CD8-positive, alpha-beta memory T cell (primary cell): ENCODE data around the gene PHF24. TPM values are rescaled to one million over a fixed set of nuclear protein-coding genes. Genes with fewer than 3 reads are reported as not detected.

ENCODE experiments used
- CTCF ChIA-PET: fragments of 350-600 bp; sonication (Branson Sonifier 250); formaldehyde crosslinking; loops from one replicate; lab custom pipeline; 2021; ENCODE audit warnings: antibody characterized with exemption; lab: Charles Lee
- POLR2A ChIA-PET: fragments of 350-600 bp; sonication (Branson Sonifier 250); formaldehyde crosslinking; loops from one replicate; lab custom pipeline; 2021; ENCODE audit warnings: antibody characterized with exemption; lab: Charles Lee
- DNase-seq, 5 donors: peaks; one replicate each; pipeline versions ENCODE4 v3.0.0 to v3.0.0-alpha.2; 2020 to 2022; ENCODE audit warnings: mixed read lengths in 1 of 5
- H3K27ac ChIP-seq: one replicate; pipeline ENCODE4 v1.7.0; 2013; ENCODE audit warnings: low read depth, mild to moderate bottlenecking, low read length, moderate library complexity
- H3K27me3 ChIP-seq: 2 replicates; pipeline ENCODE4 v1.7.0; 2013; ENCODE audit warnings: low read length, mild to moderate bottlenecking; ENCODE audit not compliant: insufficient read depth, poor library complexity, severe bottlenecking
- H3K36me3 ChIP-seq: 2 replicates; pipeline ENCODE4 v1.7.0; 2013; ENCODE audit warnings: mild to moderate bottlenecking, low read length, moderate library complexity; ENCODE audit not compliant: insufficient read depth
- H3K4me1 ChIP-seq: 2 replicates; pipeline ENCODE4 v1.7.0; 2013; ENCODE audit warnings: mild to moderate bottlenecking, low read length, moderate library complexity; ENCODE audit not compliant: insufficient read depth
- H3K4me3 ChIP-seq: 2 replicates; pipeline ENCODE4 v1.7.0; 2013; ENCODE audit warnings: mild to moderate bottlenecking, low read length
- H3K9me3 ChIP-seq: 2 replicates; pipeline ENCODE4 v1.7.0; 2013; ENCODE audit warnings: mild to moderate bottlenecking, low read length
- H3K27ac Mint-ChIP-seq, 8 donors: one replicate each; pipeline ENCODE4 v1.8.0; 2020 to 2021; ENCODE audit warnings: mixed read lengths in 8 of 8, mild to moderate bottlenecking in 6 of 8, inconsistent platforms in 3 of 8, moderate library complexity in 3 of 8
- H3K27me3 Mint-ChIP-seq, 2 donors: one replicate each; pipeline ENCODE4 v1.8.0; 2020 to 2021; ENCODE audit warnings: mixed read lengths in 2 of 2, mild to moderate bottlenecking in 1 of 2, moderate library complexity in 1 of 2
- H3K36me3 Mint-ChIP-seq, 3 donors: one replicate each; pipeline ENCODE4 v1.8.0; 2020 to 2021; ENCODE audit warnings: mixed read lengths in 3 of 3, inconsistent platforms in 1 of 3, mild to moderate bottlenecking in 1 of 3
- H3K4me1 Mint-ChIP-seq, 3 donors: one replicate each; pipeline ENCODE4 v1.8.0; 2020 to 2021; ENCODE audit warnings: mixed read lengths in 3 of 3, inconsistent platforms in 1 of 3, mild to moderate bottlenecking in 1 of 3
- H3K4me3 Mint-ChIP-seq, 7 donors: one replicate each; pipeline ENCODE4 v1.8.0; 2020 to 2021; ENCODE audit warnings: mixed read lengths in 7 of 7, mild to moderate bottlenecking in 6 of 7, moderate library complexity in 4 of 7, inconsistent platforms in 2 of 7
- H3K9me3 Mint-ChIP-seq, 5 donors: one replicate each; pipeline ENCODE4 v1.8.0; 2020 to 2022; ENCODE audit warnings: mixed read lengths in 5 of 5, mild to moderate bottlenecking in 3 of 5, moderate library complexity in 2 of 5, inconsistent platforms in 1 of 5
- polyA plus RNA-seq: library from polyadenylated mRNA; unstranded; fragments of 300-500 nt; fragmentation: Illumina TruSeq; gene quantifications from one replicate; pipeline ENCODE4 v1.2.3, GENCODE V29; 2021
- total RNA-seq, 2 experiments: library from RNA; stranded (reverse); gene quantifications; one replicate each; pipeline ENCODE4 v1.2.3, GENCODE V29; 2021

PHF24 gene
- total and polyA plus RNA-seq, 3 experiments from 2014 or later, result 0.04 TPM; not detected in 2

- H3K36me3 ChIP-seq, result no peaks in the 10 kb centered on the region
- no peak overlapping the region for H3K4me3 ChIP-seq
- ChIA-PET POLR2A (no interaction called here), CTCF (no interaction called here)
- no peak for DNase-seq
- H3K36me3 Mint-ChIP-seq, result peaks cover 0 to 5% (median 4%) of the 10 kb centered on the region in 3 donors
- no peak overlapping the region for H3K27ac ChIP-seq
- H3K27ac Mint-ChIP-seq, result no peak overlapping the region
- H3K4me1 Mint-ChIP-seq, result peaks cover 4 to 5% (median 4%) of the 10 kb centered on the region in 3 donors
- no peaks in the 10 kb centered on the region for H3K27me3 ChIP-seq
- H3K9me3 ChIP-seq, result no peaks in the 10 kb centered on the region
- no peaks in the 10 kb centered on the region for H3K9me3 Mint-ChIP-seq
- H3K4me1 ChIP-seq, result no peaks in the 10 kb centered on the region
- H3K4me3 Mint-ChIP-seq, result no peak overlapping the region
- no peaks in the 10 kb centered on the region for H3K27me3 Mint-ChIP-seq
These were observed 37.6 kb downstream of the PHF24 start for GRCh38 chr9:34995670-34996060.

- H3K27me3 ChIP-seq, result no peaks in the 10 kb centered on the region
- no peaks in the 10 kb centered on the region for H3K9me3 ChIP-seq
- Mint-ChIP-seq H3K27ac (peak overlapping the region in 1 of 8 donors; percentile 74), H3K4me3 (no peak overlapping the region), H3K4me1 (peaks cover 0 to 4% (median 0%) of the 10 kb centered on the region in 3 donors), H3K27me3 (no peaks in the 10 kb centered on the region), H3K36me3 (peaks cover 0 to 5% (median 5%) of the 10 kb centered on the region in 3 donors), H3K9me3 (no peaks in the 10 kb centered on the region)
- H3K4me3 ChIP-seq, result no peak overlapping the region
- H3K36me3 ChIP-seq, result no peaks in the 10 kb centered on the region
- POLR2A ChIA-PET, result no interaction called here
- DNase-seq, result no peak
- no peaks in the 10 kb centered on the region for H3K4me1 ChIP-seq
- CTCF ChIA-PET, result no interaction called here
- H3K27ac ChIP-seq, result no peak overlapping the region
These were observed 38.3 kb downstream of the PHF24 start for GRCh38 chr9:34996181-34996904.

- Histone ChIP-seq H3K4me1 (no peaks in the 10 kb centered on the region), H3K27ac (no peak overlapping the region), H3K9me3 (no peaks in the 10 kb centered on the region), H3K4me3 (no peak overlapping the region), H3K36me3 (no peaks in the 10 kb centered on the region), H3K27me3 (no peaks in the 10 kb centered on the region)
- ChIA-PET POLR2A (no interaction called here), CTCF (no interaction called here)
- DNase-seq, result no peak
- Mint-ChIP-seq H3K9me3 (no peaks in the 10 kb centered on the region), H3K4me3 (no peak overlapping the region), H3K36me3 (peaks cover 0 to 5% (median 5%) of the 10 kb centered on the region in 3 donors), H3K27ac (peak overlapping the region in 1 of 8 donors; percentile 74), H3K4me1 (peaks cover 0 to 4% (median 0%) of the 10 kb centered on the region in 3 donors), H3K27me3 (no peaks in the 10 kb centered on the region)
These were observed 38.8 kb downstream of the PHF24 start for GRCh38 chr9:34996905-34997279.

GRCh38 chr9:34997379-34997781 is 39.3 kb downstream of the PHF24 start:
- Histone ChIP-seq H3K27me3 (no peaks in the 10 kb centered on the region), H3K9me3 (no peaks in the 10 kb centered on the region), H3K4me3 (no peak overlapping the region), H3K27ac (no peak overlapping the region), H3K36me3 (no peaks in the 10 kb centered on the region), H3K4me1 (no peaks in the 10 kb centered on the region)
- CTCF ChIA-PET, result interaction anchor here (0.8 to 1.6 kb wide), 2 partner anchors 12 to 13 kb away, joined by 3 to 4 read pairs; no protein-coding TSS in a partner anchor
- H3K4me3 Mint-ChIP-seq, result no peak overlapping the region
- no peaks in the 10 kb centered on the region for H3K9me3 Mint-ChIP-seq
- POLR2A ChIA-PET, result no interaction called here
- DNase-seq, result no peak
- H3K36me3 Mint-ChIP-seq, result peaks cover 0 to 7% (median 5%) of the 10 kb centered on the region in 3 donors
- no peaks in the 10 kb centered on the region for H3K4me1 Mint-ChIP-seq
- H3K27ac Mint-ChIP-seq, result no peak overlapping the region
- H3K27me3 Mint-ChIP-seq, result no peaks in the 10 kb centered on the region

GRCh38 chr9:34998266-34998665 is 40.2 kb downstream of the PHF24 start:
- no peak overlapping the region for H3K27ac ChIP-seq
- no peaks in the 10 kb centered on the region for H3K27me3 ChIP-seq
- no peaks in the 10 kb centered on the region for H3K4me1 ChIP-seq
- DNase-seq, result no peak
- H3K9me3 ChIP-seq, result no peaks in the 10 kb centered on the region
- Mint-ChIP-seq H3K27ac (no peak overlapping the region), H3K27me3 (no peaks in the 10 kb centered on the region), H3K36me3 (peaks cover 0 to 7% (median 5%) of the 10 kb centered on the region in 3 donors), H3K4me3 (no peak overlapping the region), H3K9me3 (no peaks in the 10 kb centered on the region), H3K4me1 (no peaks in the 10 kb centered on the region)
- ChIA-PET CTCF (interaction anchor here (0.8 to 1.6 kb wide), 2 partner anchors 13 to 14 kb away, joined by 3 to 4 read pairs; no protein-coding TSS in a partner anchor), POLR2A (no interaction called here)
- H3K36me3 ChIP-seq, result no peaks in the 10 kb centered on the region
- H3K4me3 ChIP-seq, result no peak overlapping the region

- H3K9me3 ChIP-seq, result no peaks in the 10 kb centered on the region
- H3K27ac Mint-ChIP-seq, result no peak overlapping the region
- no peak overlapping the region for H3K27ac ChIP-seq
- no peak for DNase-seq
- no peaks in the 10 kb centered on the region for H3K9me3 Mint-ChIP-seq
- H3K27me3 Mint-ChIP-seq, result no peaks in the 10 kb centered on the region
- peaks cover 0 to 7% (median 5%) of the 10 kb centered on the region in 3 donors for H3K36me3 Mint-ChIP-seq
- ChIA-PET CTCF (interaction anchor here (1.0 kb wide), 1 partner anchor 15 kb away, joined by 3 read pairs; no protein-coding TSS in a partner anchor), POLR2A (no interaction called here)
- no peak overlapping the region for H3K4me3 ChIP-seq
- no peaks in the 10 kb centered on the region for H3K36me3 ChIP-seq
- H3K4me1 ChIP-seq, result no peaks in the 10 kb centered on the region
- no peak overlapping the region for H3K4me3 Mint-ChIP-seq
- H3K27me3 ChIP-seq, result no peaks in the 10 kb centered on the region
- no peaks in the 10 kb centered on the region for H3K4me1 Mint-ChIP-seq
These were observed 41.5 kb downstream of the PHF24 start for GRCh38 chr9:34999576-34999975.

GRCh38 chr9:35000535-35001284 is 42.6 kb downstream of the PHF24 start:
- no peaks in the 10 kb centered on the region for H3K36me3 ChIP-seq
- no peaks in the 10 kb centered on the region for H3K4me1 ChIP-seq
- no peaks in the 10 kb centered on the region for H3K9me3 ChIP-seq
- no peaks in the 10 kb centered on the region for H3K4me1 Mint-ChIP-seq
- CTCF ChIA-PET, result interaction anchor here (1.1 kb wide), 1 partner anchor 16 kb away, joined by 5 read pairs; no protein-coding TSS in a partner anchor
- H3K4me3 Mint-ChIP-seq, result no peak overlapping the region
- H3K27me3 ChIP-seq, result no peaks in the 10 kb centered on the region
- H3K4me3 ChIP-seq, result no peak overlapping the region
- H3K9me3 Mint-ChIP-seq, result no peaks in the 10 kb centered on the region
- H3K27ac ChIP-seq, result no peak overlapping the region
- H3K27me3 Mint-ChIP-seq, result no peaks in the 10 kb centered on the region
- H3K27ac Mint-ChIP-seq, result no peak overlapping the region
- no peak for DNase-seq
- POLR2A ChIA-PET, result no interaction called here
- peaks cover 0 to 7% (median 5%) of the 10 kb centered on the region in 3 donors for H3K36me3 Mint-ChIP-seq

- Histone ChIP-seq H3K9me3 (no peaks in the 10 kb centered on the region), H3K4me3 (no peak overlapping the region), H3K36me3 (no peaks in the 10 kb centered on the region), H3K27ac (peak overlapping the region; percentile 12), H3K27me3 (no peaks in the 10 kb centered on the region), H3K4me1 (no peaks in the 10 kb centered on the region)
- H3K4me3 Mint-ChIP-seq, result no peak overlapping the region
- no peaks in the 10 kb centered on the region for H3K9me3 Mint-ChIP-seq
- no peaks in the 10 kb centered on the region for H3K4me1 Mint-ChIP-seq
- no peak overlapping the region for H3K27ac Mint-ChIP-seq
- ChIA-PET CTCF (interaction anchor here (1.1 to 1.4 kb wide), 2 partner anchors 9 to 16 kb away, joined by 3 to 5 read pairs; no protein-coding TSS in a partner anchor), POLR2A (no interaction called here)
- no peak for DNase-seq
- no peaks in the 10 kb centered on the region for H3K27me3 Mint-ChIP-seq
- peaks cover 0 to 7% (median 5%) of the 10 kb centered on the region in 3 donors for H3K36me3 Mint-ChIP-seq
These were observed 43.2 kb downstream of the PHF24 start for GRCh38 chr9:35001285-35001677.
